CD14-positive monocyte (primary cell): ENCODE measurements around the gene RGL3. TPM values are rescaled to one million over a fixed set of nuclear protein-coding genes. Genes with fewer than 3 reads are reported as not detected.

Source experiments
- DNase-seq, 3 donors: peaks; one replicate each; pipeline ENCODE4 v3.0.0-alpha.2; 2011 to 2022
- H2AFZ ChIP-seq: 2 replicates; pipeline ENCODE4 v1.6.0; 2012; ENCODE audit warnings: mild to moderate bottlenecking, low read depth, low read length, inconsistent platforms; ENCODE audit not compliant: insufficient read depth, poor library complexity, severe bottlenecking
- H3K27ac ChIP-seq, 2 donors: 1 replicate in 1 of 2; 2 replicates in 1 of 2; pipeline ENCODE4 v1.5.1; 2012 to 2013; ENCODE audit warnings: low read length in 2 of 2, control low read depth in 1 of 2, inconsistent platforms in 1 of 2, low read depth in 1 of 2, mild to moderate bottlenecking in 1 of 2
- H3K27me3 ChIP-seq, 2 donors: one replicate each; pipeline versions ENCODE4 v1.6.0 to v1.6.1; 2011 to 2013; ENCODE audit warnings: low read length in 2 of 2; ENCODE audit not compliant: control insufficient read depth in 2 of 2, insufficient read depth in 2 of 2
- H3K36me3 ChIP-seq, 2 donors: replicated peaks in 1 of 2; 1 replicate in 1 of 2; 2 replicates in 1 of 2; pipeline versions ENCODE4 v1.5.1 to v1.6.1; 2012 to 2013; ENCODE audit warnings: low read length in 2 of 2, control low read depth in 1 of 2, inconsistent platforms in 1 of 2, mild to moderate bottlenecking in 1 of 2; ENCODE audit not compliant: insufficient read depth in 2 of 2, control insufficient read depth in 1 of 2
- H3K4me1 ChIP-seq, 2 donors: 1 replicate in 1 of 2; 2 replicates in 1 of 2; pipeline versions ENCODE4 v1.5.1 to v1.6.1; 2012 to 2013; ENCODE audit warnings: low read length in 2 of 2, control low read depth in 1 of 2, inconsistent platforms in 1 of 2, mild to moderate bottlenecking in 1 of 2, moderate library complexity in 1 of 2; ENCODE audit not compliant: insufficient read depth in 2 of 2, control insufficient read depth in 1 of 2
- H3K4me2 ChIP-seq: replicated peaks from 2 replicates; pipeline ENCODE3; 2012; ENCODE audit warnings: low read length, moderate library complexity, mild to moderate bottlenecking; ENCODE audit not compliant: poor library complexity, severe bottlenecking; ENCODE audit errors: extremely low read depth
- H3K4me3 ChIP-seq, 3 experiments: fragments of 200-600 bp in 1 of 3; sonication (generic) in 1 of 3; replicated peaks in 1 of 3; 1 replicate in 2 of 3; 2 replicates in 1 of 3; pipeline ENCODE4 v1.5.1; 2011 to 2013; ENCODE audit warnings: low read length in 3 of 3, mild to moderate bottlenecking in 3 of 3, control low read depth in 2 of 3, low read depth in 2 of 3, inconsistent platforms in 1 of 3, moderate library complexity in 1 of 3
- H3K79me2 ChIP-seq: 2 replicates; pipeline ENCODE4 v1.6.0; 2012; ENCODE audit warnings: mild to moderate bottlenecking, control low read depth, inconsistent platforms, low read length, moderate library complexity; ENCODE audit not compliant: insufficient read depth
- H3K9ac ChIP-seq: 2 replicates; pipeline ENCODE4 v1.6.0; 2017; ENCODE audit warnings: low read length, mild to moderate bottlenecking; ENCODE audit not compliant: insufficient read depth, poor library complexity, severe bottlenecking
- H3K9me3 ChIP-seq, 2 donors: replicated peaks in 1 of 2; 1 replicate in 1 of 2; 2 replicates in 1 of 2; pipeline versions ENCODE4 v1.5.1 to v1.6.1; 2012 to 2013; ENCODE audit warnings: low read length in 2 of 2, control low read depth in 1 of 2; ENCODE audit not compliant: control insufficient read depth in 1 of 2, insufficient read depth in 1 of 2
- H4K20me1 ChIP-seq: 2 replicates; pipeline ENCODE4 v1.6.0; 2012; ENCODE audit warnings: mild to moderate bottlenecking, low read length, control low read depth, moderate library complexity; ENCODE audit not compliant: insufficient read depth
- H3K27ac Mint-ChIP-seq, 7 donors: one replicate each; pipeline ENCODE4 v1.8.0; 2020; ENCODE audit warnings: mild to moderate bottlenecking in 7 of 7, mixed read lengths in 7 of 7, moderate library complexity in 6 of 7, inconsistent platforms in 2 of 7
- H3K27me3 Mint-ChIP-seq, 3 donors: one replicate each; pipeline ENCODE4 v1.8.0; 2021 to 2022; ENCODE audit warnings: low read depth in 3 of 3, mild to moderate bottlenecking in 3 of 3, mixed read lengths in 3 of 3, moderate library complexity in 3 of 3, inconsistent platforms in 1 of 3
- H3K36me3 Mint-ChIP-seq, 2 donors: one replicate each; pipeline ENCODE4 v1.8.0; 2020; ENCODE audit warnings: mixed read lengths in 2 of 2, inconsistent platforms in 1 of 2, mild to moderate bottlenecking in 1 of 2
- H3K4me1 Mint-ChIP-seq: one replicate; pipeline ENCODE4 v1.8.0; 2020; ENCODE audit warnings: mild to moderate bottlenecking, mixed read lengths
- H3K4me3 Mint-ChIP-seq, 2 donors: one replicate each; pipeline ENCODE4 v1.8.0; 2020; ENCODE audit warnings: mild to moderate bottlenecking in 2 of 2, mixed read lengths in 2 of 2, moderate library complexity in 1 of 2
- H3K9me3 Mint-ChIP-seq, 7 donors: one replicate each; pipeline ENCODE4 v1.8.0; 2020 to 2022; ENCODE audit warnings: mixed read lengths in 7 of 7, mild to moderate bottlenecking in 6 of 7, moderate library complexity in 6 of 7, inconsistent platforms in 2 of 7
- WGBS: methylation state at CpG from one replicate; pipeline ENCODE4 v1.1.5; 2013; ENCODE audit warnings: missing lambda C conversion rate; ENCODE audit not compliant: insufficient coverage; 5-methylcytosine and 5-hydroxymethylcytosine counted together
- intact Hi-C, 2 donors: fragments of 100-400 bp; cut with micrococcal nuclease; formaldehyde crosslinking; loops; one replicate each; pipeline versions ENCODE4 v1.15.0 to v1.15.1; 2023
- polyA plus RNA-seq, 3 donors: library from polyadenylated mRNA; depleted of rRNA in 1 of 3; unstranded in 2 of 3; stranded (reverse) in 1 of 3; fragments of 300-500 nt in 2 of 3; fragments of >200 nt in 1 of 3; fragmentation: Illumina TruSeq in 2 of 3; gene quantifications; 1 replicate in 2 of 3; 2 replicates in 1 of 3; pipeline ENCODE4 v1.2.3, GENCODE V29; 2012 to 2021
- TF ChIP-seq, protein P1 (sequence below): fragments of 200-600 bp; IDR thresholded peaks from one replicate; pipeline ENCODE4 v1.8.0; 2022; ENCODE audit warnings: antibody characterized with exemption, mild to moderate bottlenecking

The RGL3 gene
- polyA plus RNA-seq, 3 donors, result 1.7 TPM; not detected in 2

DNA sequence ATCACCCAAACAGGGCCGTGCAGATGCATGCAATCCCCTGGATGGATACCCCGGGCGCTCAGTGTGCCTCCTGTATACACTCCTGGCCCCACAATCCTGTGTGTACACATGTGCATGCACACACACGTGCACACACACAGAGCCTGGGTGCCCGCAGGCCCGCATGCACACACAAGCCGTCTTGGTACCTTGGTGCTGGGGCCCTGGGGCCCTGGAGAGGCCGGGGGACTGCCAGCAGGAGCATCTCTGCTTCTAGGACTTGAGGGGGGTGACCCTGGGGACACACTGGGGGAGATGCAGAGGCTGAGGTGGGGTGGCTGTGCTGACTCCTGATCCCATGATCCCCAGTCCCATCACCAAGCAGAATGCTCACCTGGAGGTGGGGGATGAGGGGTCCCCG is 19.4 kb downstream of the RGL3 start:
- Mint-ChIP-seq H3K36me3 (no peaks in the 10 kb centered on the region), H3K27ac (no peak overlapping the region), H3K4me1 (peaks cover 5% of the 10 kb centered on the region), H3K4me3 (no peak overlapping the region), H3K27me3 (peaks cover 2 to 27% (median 5%) of the 10 kb centered on the region in 3 donors), H3K9me3 (no peaks in the 10 kb centered on the region)
- H3K27me3 ChIP-seq, result no peaks in the 10 kb centered on the region
- H3K9me3 ChIP-seq, result no peaks in the 10 kb centered on the region
- no peaks in the 10 kb centered on the region for H3K4me1 ChIP-seq
- DNase-seq, result no peak
- no peak overlapping the region for H3K9ac ChIP-seq
- TF ChIP-seq, protein P1, sequence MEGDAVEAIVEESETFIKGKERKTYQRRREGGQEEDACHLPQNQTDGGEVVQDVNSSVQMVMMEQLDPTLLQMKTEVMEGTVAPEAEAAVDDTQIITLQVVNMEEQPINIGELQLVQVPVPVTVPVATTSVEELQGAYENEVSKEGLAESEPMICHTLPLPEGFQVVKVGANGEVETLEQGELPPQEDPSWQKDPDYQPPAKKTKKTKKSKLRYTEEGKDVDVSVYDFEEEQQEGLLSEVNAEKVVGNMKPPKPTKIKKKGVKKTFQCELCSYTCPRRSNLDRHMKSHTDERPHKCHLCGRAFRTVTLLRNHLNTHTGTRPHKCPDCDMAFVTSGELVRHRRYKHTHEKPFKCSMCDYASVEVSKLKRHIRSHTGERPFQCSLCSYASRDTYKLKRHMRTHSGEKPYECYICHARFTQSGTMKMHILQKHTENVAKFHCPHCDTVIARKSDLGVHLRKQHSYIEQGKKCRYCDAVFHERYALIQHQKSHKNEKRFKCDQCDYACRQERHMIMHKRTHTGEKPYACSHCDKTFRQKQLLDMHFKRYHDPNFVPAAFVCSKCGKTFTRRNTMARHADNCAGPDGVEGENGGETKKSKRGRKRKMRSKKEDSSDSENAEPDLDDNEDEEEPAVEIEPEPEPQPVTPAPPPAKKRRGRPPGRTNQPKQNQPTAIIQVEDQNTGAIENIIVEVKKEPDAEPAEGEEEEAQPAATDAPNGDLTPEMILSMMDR, result no peak
- no peak overlapping the region for H3K27ac ChIP-seq
- 95% methylated on average over 8 of the region's 9 CpGs for WGBS
- H2AFZ ChIP-seq, result no peak overlapping the region
- no peaks in the 10 kb centered on the region for H4K20me1 ChIP-seq
- H3K79me2 ChIP-seq, result no peaks in the 10 kb centered on the region
- H3K4me3 ChIP-seq, result no peak overlapping the region
- intact Hi-C loops, result no loop called here
- no peak overlapping the region for H3K4me2 ChIP-seq
- H3K36me3 ChIP-seq, result no peaks in the 10 kb centered on the region

DNA sequence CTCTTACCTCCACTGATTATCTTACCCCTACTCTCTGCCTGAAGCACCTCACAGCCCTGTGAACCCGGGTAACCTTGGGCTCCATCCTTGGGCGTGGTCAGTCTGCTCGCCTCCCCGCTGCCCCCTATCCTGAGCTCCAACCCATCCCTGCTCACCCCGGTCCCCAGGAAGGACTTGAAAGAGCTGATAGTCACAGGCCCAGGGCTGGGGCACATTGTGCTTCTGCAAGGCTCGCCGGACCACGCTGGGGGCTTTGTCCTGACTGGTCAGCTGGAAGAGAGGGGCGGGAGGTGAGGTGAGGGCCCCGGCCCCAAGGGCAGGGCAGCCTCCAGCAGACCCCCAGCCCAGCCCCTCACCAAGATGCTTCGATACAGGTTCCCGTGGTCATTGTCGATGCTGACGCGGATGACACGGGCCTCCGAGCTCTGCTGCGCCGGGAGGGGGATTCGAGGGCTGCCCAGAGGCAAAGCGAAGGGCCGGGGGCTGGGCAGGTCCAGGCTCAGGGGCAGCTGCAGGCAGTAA is 22.0 kb downstream of the RGL3 start:
- no peaks in the 10 kb centered on the region for H3K9me3 ChIP-seq
- H3K9ac ChIP-seq, result no peak overlapping the region
- H3K79me2 ChIP-seq, result no peaks in the 10 kb centered on the region
- TF ChIP-seq, protein P1, result no peak
- H3K4me2 ChIP-seq, result no peak overlapping the region
- Mint-ChIP-seq H3K4me1 (peaks cover 7% of the 10 kb centered on the region), H3K9me3 (no peaks in the 10 kb centered on the region), H3K36me3 (no peaks in the 10 kb centered on the region), H3K27ac (no peak overlapping the region), H3K27me3 (peaks cover 3 to 30% (median 8%) of the 10 kb centered on the region in 3 donors), H3K4me3 (no peak overlapping the region)
- H3K27me3 ChIP-seq, result no peaks in the 10 kb centered on the region
- H3K27ac ChIP-seq, result no peak overlapping the region
- no peaks in the 10 kb centered on the region for H4K20me1 ChIP-seq
- intact Hi-C loops, result no loop called here
- H3K4me1 ChIP-seq, result no peaks in the 10 kb centered on the region
- no peaks in the 10 kb centered on the region for H3K36me3 ChIP-seq
- no peak overlapping the region for H2AFZ ChIP-seq
- H3K4me3 ChIP-seq, result no peak overlapping the region
- 98% methylated on average over 19 of the region's 22 CpGs for WGBS
- DNase-seq, result no peak
